ENCODE measurements around the gene DAAM1.
A peak's percentile ranks its signal among the peaks of the same experiment; 100 is the strongest.

Gene DAAM1

GRCh38 chr14:59262717-59263454, 74.4 kb downstream of the DAAM1 start:
- Histone ChIP-seq H3K4me1 (ENCODE audit: control insufficient read depth, insufficient read depth, low read length) (no peaks in the 10 kb centered on the region), H3K4me3 (ENCODE audit: low read length) (no peak overlapping the region), H3K27me3 (ENCODE audit: control insufficient read depth, insufficient read depth, low read length) (no peaks in the 10 kb centered on the region), H3K9ac (ENCODE audit: low read depth, low read length) (no peak overlapping the region), H3K9me3 (replicated peaks; ENCODE audit: low read length) (no peaks in the 10 kb centered on the region), H3K4me2 (ENCODE audit: low read length) (no peak overlapping the region), H3K36me3 (ENCODE audit: insufficient read depth, low read length) (peaks cover 9% of the 10 kb centered on the region)

DNA sequence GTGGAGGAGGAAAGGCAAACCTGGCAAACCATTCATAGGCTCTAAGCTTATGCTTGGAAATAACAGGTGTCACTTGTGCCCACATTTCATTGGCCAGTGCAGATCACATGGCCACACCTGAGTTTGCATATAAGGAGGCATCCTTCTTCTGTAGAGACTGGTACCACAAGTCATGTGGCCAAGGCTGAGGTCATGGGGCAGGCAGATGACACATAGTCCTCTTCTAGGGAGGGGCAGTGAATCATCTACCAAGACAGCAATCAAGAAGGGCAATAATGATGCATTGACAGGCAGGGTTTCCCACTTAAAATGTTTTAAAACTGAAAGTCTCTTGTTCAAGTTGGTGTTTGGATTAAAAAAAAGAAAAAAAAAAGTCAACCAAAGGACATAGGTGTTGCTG, 77.3 kb downstream of the DAAM1 start:
- H3K4me3 ChIP-seq (ENCODE audit: low read length), result no peak overlapping the region
- H3K36me3 ChIP-seq (ENCODE audit: insufficient read depth, low read length), result peaks cover 9% of the 10 kb centered on the region
- no peaks in the 10 kb centered on the region for H3K9me3 ChIP-seq (replicated peaks; ENCODE audit: low read length)
- peaks cover under 1% of the 10 kb centered on the region for H3K4me1 ChIP-seq (ENCODE audit: control insufficient read depth, insufficient read depth, low read length)
- H3K9ac ChIP-seq (ENCODE audit: low read depth, low read length), result no peak overlapping the region
- no peaks in the 10 kb centered on the region for H3K27me3 ChIP-seq (ENCODE audit: control insufficient read depth, insufficient read depth, low read length)
- no peak overlapping the region for H3K4me2 ChIP-seq (ENCODE audit: low read length)

- Histone ChIP-seq H3K9ac (ENCODE audit: low read depth, low read length) (no peak overlapping the region), H3K9me3 (replicated peaks; ENCODE audit: low read length) (no peaks in the 10 kb centered on the region), H3K4me3 (ENCODE audit: low read length) (no peak overlapping the region), H3K4me2 (ENCODE audit: low read length) (no peak overlapping the region), H3K36me3 (ENCODE audit: insufficient read depth, low read length) (peaks cover 9% of the 10 kb centered on the region), H3K4me1 (ENCODE audit: control insufficient read depth, insufficient read depth, low read length) (peaks cover 12% of the 10 kb centered on the region), H3K27me3 (ENCODE audit: control insufficient read depth, insufficient read depth, low read length) (no peaks in the 10 kb centered on the region)
These were observed 78.6 kb downstream of the DAAM1 start for GRCh38 chr14:59267046-59267445.

DNA sequence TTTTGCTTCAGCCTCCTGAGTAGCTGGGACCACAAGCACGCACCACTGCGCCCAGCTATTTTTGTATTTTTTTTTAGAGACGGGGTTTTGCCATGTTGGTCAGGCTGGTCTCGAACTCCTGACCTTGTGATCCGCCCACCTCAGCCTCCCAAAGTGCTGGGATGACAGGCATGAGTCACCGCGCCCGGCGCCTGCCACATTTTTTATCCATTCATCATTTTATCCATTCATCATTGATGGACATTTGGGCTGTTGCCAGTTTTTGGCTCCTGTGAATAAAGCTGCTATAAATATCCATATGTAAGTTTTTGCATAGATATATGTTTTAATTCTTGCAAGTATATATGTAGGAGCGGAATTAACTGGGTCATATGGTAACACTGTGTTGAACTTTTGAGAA, 79.5 kb downstream of the DAAM1 start:
- Histone ChIP-seq H3K27me3 (ENCODE audit: control insufficient read depth, insufficient read depth, low read length) (no peaks in the 10 kb centered on the region), H3K4me3 (ENCODE audit: low read length) (no peak overlapping the region), H3K4me2 (ENCODE audit: low read length) (no peak overlapping the region), H3K9ac (ENCODE audit: low read depth, low read length) (no peak overlapping the region), H3K9me3 (replicated peaks; ENCODE audit: low read length) (no peaks in the 10 kb centered on the region), H3K36me3 (ENCODE audit: insufficient read depth, low read length) (peaks cover 9% of the 10 kb centered on the region), H3K4me1 (ENCODE audit: control insufficient read depth, insufficient read depth, low read length) (peaks cover 12% of the 10 kb centered on the region)

GRCh38 chr14:59268858-59269257, 80.4 kb downstream of the DAAM1 start:
- H3K9me3 ChIP-seq (replicated peaks; ENCODE audit: low read length), result no peaks in the 10 kb centered on the region
- peaks cover 12% of the 10 kb centered on the region for H3K4me1 ChIP-seq (ENCODE audit: control insufficient read depth, insufficient read depth, low read length)

DNA sequence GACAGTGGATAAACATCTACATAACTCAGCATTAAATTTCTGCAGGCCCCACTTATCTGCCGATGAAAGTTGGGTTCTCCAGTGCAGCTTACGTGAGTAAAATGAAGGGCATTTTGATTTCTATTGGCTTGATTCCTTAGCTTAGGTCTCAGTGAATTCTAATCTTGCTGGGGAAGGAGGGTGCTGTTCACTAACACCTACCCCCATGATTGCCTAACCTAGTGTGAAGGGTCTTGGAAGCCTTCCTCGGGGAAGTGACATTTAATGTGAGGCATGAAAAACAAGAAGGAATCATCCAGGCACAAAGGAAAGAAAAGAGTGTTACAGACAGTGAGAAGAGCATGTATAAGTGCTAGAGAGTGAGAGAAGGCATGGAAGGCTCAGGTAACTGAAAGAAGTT, 81.0 kb downstream of the DAAM1 start:
- H3K4me2 ChIP-seq (ENCODE audit: low read length), result no peak overlapping the region
- H3K4me3 ChIP-seq (ENCODE audit: low read length), result no peak overlapping the region
- no peaks in the 10 kb centered on the region for H3K27me3 ChIP-seq (ENCODE audit: control insufficient read depth, insufficient read depth, low read length)
- H3K9me3 ChIP-seq (replicated peaks; ENCODE audit: low read length), result no peaks in the 10 kb centered on the region
- peaks cover 9% of the 10 kb centered on the region for H3K36me3 ChIP-seq (ENCODE audit: insufficient read depth, low read length)
- H3K4me1 ChIP-seq (ENCODE audit: control insufficient read depth, insufficient read depth, low read length), result peaks cover 15% of the 10 kb centered on the region
- H3K9ac ChIP-seq (ENCODE audit: low read depth, low read length), result no peak overlapping the region

More at GRCh38 chr14:59268858-59269257, 80.4 kb downstream of the DAAM1 start:
- H3K27me3 ChIP-seq (ENCODE audit: control insufficient read depth, insufficient read depth, low read length), result no peaks in the 10 kb centered on the region
- H3K9ac ChIP-seq (ENCODE audit: low read depth, low read length), result no peak overlapping the region
- no peak overlapping the region for H3K4me3 ChIP-seq (ENCODE audit: low read length)
- H3K4me2 ChIP-seq (ENCODE audit: low read length), result no peak overlapping the region
- H3K36me3 ChIP-seq (ENCODE audit: insufficient read depth, low read length), result peaks cover 9% of the 10 kb centered on the region

- H3K4me2 ChIP-seq (ENCODE audit: low read length), result no peak overlapping the region
- H3K4me3 ChIP-seq (ENCODE audit: low read length), result no peak overlapping the region
- H3K36me3 ChIP-seq (ENCODE audit: insufficient read depth, low read length), result no peaks in the 10 kb centered on the region
- H3K9ac ChIP-seq (ENCODE audit: low read depth, low read length), result no peak overlapping the region
- peaks cover 31% of the 10 kb centered on the region for H3K4me1 ChIP-seq (ENCODE audit: control insufficient read depth, insufficient read depth, low read length)
- no peaks in the 10 kb centered on the region for H3K9me3 ChIP-seq (replicated peaks; ENCODE audit: low read length)
- no peaks in the 10 kb centered on the region for H3K27me3 ChIP-seq (ENCODE audit: control insufficient read depth, insufficient read depth, low read length)
These were observed 82.8 kb downstream of the DAAM1 start for GRCh38 chr14:59271256-59271655.

- Histone ChIP-seq H3K9me3 (replicated peaks; ENCODE audit: low read length) (no peaks in the 10 kb centered on the region), H3K4me2 (ENCODE audit: low read length) (no peak overlapping the region), H3K27me3 (ENCODE audit: control insufficient read depth, insufficient read depth, low read length) (no peaks in the 10 kb centered on the region), H3K4me3 (ENCODE audit: low read length) (no peak overlapping the region), H3K36me3 (ENCODE audit: insufficient read depth, low read length) (no peaks in the 10 kb centered on the region), H3K9ac (ENCODE audit: low read depth, low read length) (no peak overlapping the region), H3K4me1 (ENCODE audit: control insufficient read depth, insufficient read depth, low read length) (peaks cover 35% of the 10 kb centered on the region)
These were observed 83.3 kb downstream of the DAAM1 start for GRCh38 chr14:59271734-59272133.

DNA sequence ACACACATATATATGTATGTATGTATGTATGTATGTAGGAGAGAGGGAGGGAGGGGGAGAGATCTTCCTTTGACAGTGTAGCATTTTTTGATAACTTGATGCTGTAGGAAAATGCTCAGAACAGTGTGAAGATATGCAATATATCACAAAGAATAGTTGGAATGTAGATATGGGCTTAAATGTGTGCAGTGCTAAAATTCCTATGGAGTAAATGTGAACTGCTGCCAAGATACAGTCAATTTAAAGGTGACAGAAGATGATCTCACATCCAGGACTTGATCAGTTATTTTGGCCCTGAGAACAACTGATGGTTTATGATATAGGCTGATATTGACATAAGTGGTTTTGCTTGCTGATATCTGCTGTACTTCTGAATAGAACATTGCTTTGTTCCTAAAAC, 84.2 kb downstream of the DAAM1 start:
- H3K4me2 ChIP-seq (ENCODE audit: low read length), result no peak overlapping the region
- no peaks in the 10 kb centered on the region for H3K9me3 ChIP-seq (replicated peaks; ENCODE audit: low read length)
- peaks cover 38% of the 10 kb centered on the region for H3K4me1 ChIP-seq (ENCODE audit: control insufficient read depth, insufficient read depth, low read length)
- H3K4me3 ChIP-seq (ENCODE audit: low read length), result no peak overlapping the region
- H3K9ac ChIP-seq (ENCODE audit: low read depth, low read length), result no peak overlapping the region
- H3K27me3 ChIP-seq (ENCODE audit: control insufficient read depth, insufficient read depth, low read length), result no peaks in the 10 kb centered on the region
- no peaks in the 10 kb centered on the region for H3K36me3 ChIP-seq (ENCODE audit: insufficient read depth, low read length)

GRCh38 chr14:59273737-59274136, 85.3 kb downstream of the DAAM1 start:
- H3K4me3 ChIP-seq (ENCODE audit: low read length), result no peak overlapping the region
- no peaks in the 10 kb centered on the region for H3K9me3 ChIP-seq (replicated peaks; ENCODE audit: low read length)
- H3K27me3 ChIP-seq (ENCODE audit: control insufficient read depth, insufficient read depth, low read length), result no peaks in the 10 kb centered on the region
- H3K36me3 ChIP-seq (ENCODE audit: insufficient read depth, low read length), result no peaks in the 10 kb centered on the region
- peaks cover 47% of the 10 kb centered on the region for H3K4me1 ChIP-seq (ENCODE audit: control insufficient read depth, insufficient read depth, low read length)
- no peak overlapping the region for H3K9ac ChIP-seq (ENCODE audit: low read depth, low read length)
- H3K4me2 ChIP-seq (ENCODE audit: low read length), result no peak overlapping the region

DNA sequence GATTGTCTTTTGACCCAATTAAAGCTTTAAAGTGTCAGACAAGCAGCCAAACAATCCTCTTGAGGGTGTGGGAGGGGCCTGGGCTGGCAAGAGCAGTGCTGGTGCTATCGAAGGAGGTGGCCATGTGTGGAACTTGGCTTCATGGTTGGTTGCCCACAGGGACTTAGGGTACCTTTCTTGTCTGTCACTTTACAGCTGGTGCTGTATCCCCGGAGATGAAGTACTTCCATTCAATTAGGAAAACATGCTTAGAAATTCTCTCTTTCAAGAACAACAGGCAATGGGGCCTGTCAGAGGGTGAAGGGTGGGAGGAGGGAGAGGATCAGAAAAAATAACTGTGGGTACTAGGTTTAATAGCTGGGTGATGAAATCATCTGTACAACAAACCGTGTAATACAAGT, 86.5 kb downstream of the DAAM1 start:
- Histone ChIP-seq H3K4me3 (ENCODE audit: low read length) (peak overlapping the region; percentile 29), H3K36me3 (ENCODE audit: insufficient read depth, low read length) (no peaks in the 10 kb centered on the region), H3K4me2 (ENCODE audit: low read length) (peak overlapping the region; percentile 67), H3K9me3 (replicated peaks; ENCODE audit: low read length) (no peaks in the 10 kb centered on the region), H3K27me3 (ENCODE audit: control insufficient read depth, insufficient read depth, low read length) (no peaks in the 10 kb centered on the region), H3K9ac (ENCODE audit: low read depth, low read length) (peak overlapping the region; percentile 9), H3K4me1 (ENCODE audit: control insufficient read depth, insufficient read depth, low read length) (peaks cover 53% of the 10 kb centered on the region)

GRCh38 chr14:59275668-59276067, 87.2 kb downstream of the DAAM1 start:
- H3K4me2 ChIP-seq (ENCODE audit: low read length), result peak overlapping the region; percentile 67
- H3K9me3 ChIP-seq (replicated peaks; ENCODE audit: low read length), result no peaks in the 10 kb centered on the region
- H3K9ac ChIP-seq (ENCODE audit: low read depth, low read length), result peak overlapping the region; percentile 9
- peak overlapping the region; percentile 15 for H3K4me3 ChIP-seq (ENCODE audit: low read length)
- H3K4me1 ChIP-seq (ENCODE audit: control insufficient read depth, insufficient read depth, low read length), result peaks cover 53% of the 10 kb centered on the region
- no peaks in the 10 kb centered on the region for H3K27me3 ChIP-seq (ENCODE audit: control insufficient read depth, insufficient read depth, low read length)
- H3K36me3 ChIP-seq (ENCODE audit: insufficient read depth, low read length), result no peaks in the 10 kb centered on the region

All from skeletal muscle satellite cell (primary cell).